Testis (tissue), 2 donors: ENCODE results near the gene MFSD11.

Experiments used
- CTCF ChIP-seq, 3 experiments: fragments of 450-650 bp in 2 of 3; fragments of 200-600 bp in 1 of 3; sonication (generic) in 1 of 3; IDR thresholded peaks; one replicate each; pipeline ENCODE4 v1.5.1; 2016 to 2019; ENCODE audit warnings: antibody characterized with exemption in 3 of 3, mild to moderate bottlenecking in 2 of 3, moderate library complexity in 1 of 3
- POLR2A ChIP-seq: fragments of 450-650 bp; IDR thresholded peaks from one replicate; pipeline ENCODE4 v1.6.1; 2017; ENCODE audit warnings: antibody characterized with exemption, mild to moderate bottlenecking, moderate library complexity

- no peak for TF ChIP-seq CTCF (IDR thresholded peaks at IDR 0.05)
- no peak for TF ChIP-seq POLR2A
Observed at GRCh38 chr17:76826330-76827068, 88.6 kb downstream of the MFSD11 start.
